CD4-positive, alpha-beta T cell treated with Interleukin-6 at 100 ng/mL for 8 hours (primary cell): ENCODE results near the gene IGFN1.
A peak's percentile ranks its signal among the peaks of the same experiment; 100 is the strongest.
"Not testable (repeated sequence)": the region's sequence is repeated elsewhere in the genome, so short reads cannot be mapped to it uniquely, and the experiment has no call there.

ENCODE experiments used
- DNase-seq: peaks from one replicate; pipeline ENCODE4 v3.0.0-alpha.2; 2020; ENCODE audit warnings: mixed read lengths, low spot score

Gene IGFN1

DNA sequence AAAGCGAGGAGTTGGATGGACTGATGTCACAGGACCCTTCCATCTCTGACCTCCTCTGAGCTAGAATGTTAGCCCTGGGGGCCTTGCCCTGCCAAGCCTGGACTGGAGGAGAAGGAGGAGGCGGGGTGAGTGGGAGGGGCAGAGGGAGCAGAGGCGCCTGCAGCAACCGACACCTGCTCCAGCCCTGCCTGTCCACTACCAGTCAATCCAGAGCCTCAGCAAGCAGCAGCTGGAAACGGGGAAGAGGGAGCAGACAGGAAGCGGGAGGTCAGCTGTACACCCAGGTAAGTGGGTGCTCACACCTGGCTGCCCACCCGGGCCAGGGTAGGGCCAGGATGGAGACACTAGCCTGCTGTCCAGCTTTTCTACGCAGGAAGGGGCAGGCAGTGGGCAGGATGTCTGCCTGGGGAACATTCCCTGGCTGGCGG is at the start of gene IGFN1:
Gene IGFN1, plus strand, starts transcription at position 201 of the 428 bp plus-strand sequence. CDS start 2,470 bp downstream, outside the sequence.
- DNase-seq, result no peak

DNA sequence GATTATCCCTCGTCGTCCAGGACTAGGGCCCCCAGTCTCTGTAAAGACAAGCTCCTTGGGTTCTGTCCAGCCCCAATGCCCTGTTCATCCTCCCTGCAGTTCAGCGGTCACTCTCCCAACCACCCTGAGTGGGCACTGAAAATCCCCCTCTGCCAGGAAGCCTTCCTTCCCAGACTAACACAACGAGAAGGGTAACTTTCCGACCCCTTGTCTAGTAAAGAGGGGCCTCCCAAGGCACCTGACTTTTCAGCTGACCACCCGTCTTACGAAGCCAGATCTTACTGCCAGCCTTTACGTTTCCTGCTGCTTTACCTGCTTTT is 49.7 kb upstream of the IGFN1 start:
- DNase-seq, result no peak

DNA sequence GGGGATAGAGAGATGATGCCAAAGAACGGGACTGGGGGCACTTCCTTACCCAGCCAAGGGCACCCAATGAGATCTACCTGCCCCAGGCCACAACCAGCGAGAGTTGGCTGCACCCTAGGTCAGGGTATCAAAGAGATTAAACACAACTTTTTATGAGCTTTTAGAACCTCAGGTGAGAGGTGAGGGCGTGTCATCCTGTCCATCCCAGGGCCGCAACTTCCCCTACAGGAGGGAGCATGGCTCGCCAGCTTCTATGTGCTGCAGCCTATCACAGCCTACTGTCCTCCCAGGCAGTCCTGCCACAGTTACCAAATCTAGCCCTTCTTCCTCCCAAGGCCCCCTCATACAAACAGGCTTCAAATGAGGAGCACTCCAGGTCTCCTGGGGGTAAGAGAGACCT is 49.2 kb upstream of the IGFN1 start:
- no peak for DNase-seq

DNA sequence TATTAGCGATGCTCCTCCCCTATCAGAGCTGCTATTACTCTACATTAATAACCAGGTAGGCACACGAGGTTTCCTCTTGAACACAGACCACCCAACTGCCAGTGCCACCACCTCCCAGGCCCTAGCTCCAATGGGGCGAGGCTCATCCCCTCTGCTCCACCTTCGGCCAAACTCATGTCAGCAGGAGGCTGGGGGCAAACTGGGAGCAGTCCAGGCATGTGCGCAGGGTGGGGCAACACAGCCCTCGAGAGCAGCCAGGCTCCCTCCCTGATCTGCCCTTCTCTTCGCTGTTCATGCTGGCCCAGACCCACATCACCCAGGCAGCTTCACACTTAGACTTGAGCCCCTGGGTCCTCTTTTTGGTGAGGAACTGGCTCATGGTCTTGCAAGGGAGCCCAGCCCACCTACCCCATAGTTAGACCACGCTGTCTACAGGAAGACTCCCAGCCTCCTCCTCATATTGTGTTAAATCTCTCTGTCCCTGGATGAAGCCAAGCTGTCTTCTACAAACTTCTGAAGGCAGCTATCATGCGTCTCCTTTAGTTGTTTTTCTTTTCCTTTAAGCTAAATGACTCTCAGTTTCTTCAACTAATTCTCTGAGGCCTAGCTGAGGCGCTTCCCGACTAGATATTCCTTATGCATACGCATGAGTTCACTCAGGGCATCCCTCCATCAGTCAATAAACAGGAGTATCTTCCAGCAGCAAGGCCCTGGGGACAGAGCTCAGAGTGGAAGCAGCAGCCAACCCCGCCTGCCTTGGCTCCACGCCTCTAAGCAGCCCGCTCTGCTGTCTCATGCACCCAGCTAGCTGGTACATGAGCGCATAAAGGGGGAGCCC is 48.4 kb upstream of the IGFN1 start:
- no peak for DNase-seq

DNA sequence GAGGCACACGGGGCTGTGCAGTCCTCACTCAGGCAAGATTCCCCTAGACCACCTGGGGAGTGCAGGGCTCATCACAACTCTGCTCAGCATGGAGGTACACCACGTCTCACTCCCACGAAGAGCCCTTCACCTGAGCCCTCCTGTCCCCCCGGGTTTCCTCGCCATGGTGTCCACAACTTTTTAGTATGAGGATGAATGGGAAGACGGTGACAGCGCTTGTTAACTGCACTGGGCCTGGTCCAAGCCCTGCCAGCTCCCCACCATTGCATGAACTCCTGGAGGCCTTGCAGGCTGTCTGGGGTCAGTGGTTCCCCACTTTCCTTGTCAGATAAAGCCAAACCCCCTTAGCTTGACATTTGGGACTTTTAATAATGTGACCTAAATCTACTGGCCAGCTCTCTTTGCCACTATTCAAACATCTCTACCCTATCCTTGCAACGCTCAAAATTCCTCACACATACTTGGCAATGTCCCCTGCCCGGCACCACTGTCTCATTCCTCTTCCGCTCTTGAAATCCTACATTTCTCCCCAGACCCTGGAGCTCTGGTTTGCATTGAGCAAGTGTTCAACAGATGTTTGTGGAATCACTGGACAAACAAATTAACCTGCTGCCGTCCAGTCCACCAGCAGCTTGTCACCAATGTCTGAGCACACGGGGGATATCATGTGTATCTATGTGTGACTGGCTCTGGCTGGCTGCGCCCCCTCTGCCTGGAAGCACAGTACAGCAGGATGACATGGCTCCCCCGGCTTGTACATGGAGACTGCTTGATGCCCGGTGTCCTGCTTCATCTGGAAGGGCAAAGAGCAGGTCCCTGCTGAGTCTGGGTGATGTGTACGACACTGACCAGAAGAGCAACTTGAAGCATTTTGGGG is 47.5 kb upstream of the IGFN1 start:
- no peak for DNase-seq

DNA sequence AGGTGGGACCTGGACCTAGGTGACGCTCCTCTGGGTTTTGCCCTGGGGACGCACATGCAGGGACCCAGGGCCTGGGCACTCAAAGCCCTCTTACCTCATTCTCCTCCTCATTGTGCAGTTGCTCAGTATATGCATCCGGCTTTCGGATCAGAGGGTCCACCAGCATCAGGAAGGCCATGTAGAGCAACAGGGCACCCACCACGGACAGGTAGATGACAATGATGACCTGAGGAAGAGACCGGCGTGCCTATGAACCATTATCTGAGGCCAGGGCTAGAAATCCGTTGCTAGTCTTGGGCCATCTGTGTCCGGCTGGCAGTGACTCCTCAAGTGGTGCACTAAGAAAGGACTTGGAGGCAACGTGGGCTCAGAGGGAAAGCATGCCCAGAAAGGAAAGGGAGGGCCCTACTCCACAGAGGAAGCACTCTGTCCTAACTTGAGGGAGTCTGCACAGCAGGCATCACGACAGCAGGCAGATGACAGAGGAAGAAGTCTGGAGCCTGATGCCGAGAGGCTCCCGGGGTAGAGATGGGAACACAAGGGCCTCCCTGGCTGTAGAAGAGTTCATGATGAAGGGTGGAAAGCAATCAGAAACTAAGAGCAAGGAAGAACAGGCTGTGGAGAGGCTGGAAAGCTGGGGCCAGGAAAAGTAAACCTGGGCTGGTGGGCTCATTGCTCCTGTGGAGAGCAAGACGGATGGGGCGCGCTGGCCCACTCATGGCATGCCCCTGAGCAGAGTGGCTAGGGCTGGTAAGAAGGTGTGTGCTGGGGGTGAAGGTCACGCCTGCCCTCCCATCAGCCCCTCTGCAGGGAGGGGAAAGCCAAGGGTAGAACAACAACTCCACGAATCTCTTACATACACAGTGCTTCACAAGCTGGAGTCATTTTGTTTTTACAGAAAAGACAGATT is 46.6 kb upstream of the IGFN1 start:
- DNase-seq, result no peak

DNA sequence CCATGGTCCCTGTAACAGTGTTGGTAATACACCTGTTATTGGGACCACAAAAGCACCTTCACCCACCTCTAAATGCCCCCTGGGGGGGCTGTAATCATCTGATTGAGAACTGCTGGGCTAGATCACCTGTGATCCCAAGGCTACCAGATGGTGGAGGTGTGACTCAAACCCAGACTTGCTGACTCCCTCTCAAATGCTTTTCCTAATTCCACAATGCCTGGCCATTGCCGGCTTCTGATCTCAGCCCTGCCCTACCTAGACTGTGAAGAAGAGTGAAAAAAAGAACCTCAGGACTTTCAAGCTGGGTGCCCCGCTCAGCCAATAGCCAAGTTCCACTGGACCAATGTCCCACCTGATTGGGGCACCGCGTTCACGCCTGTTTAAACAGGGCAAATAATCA is 45.9 kb upstream of the IGFN1 start:
- no peak for DNase-seq

DNA sequence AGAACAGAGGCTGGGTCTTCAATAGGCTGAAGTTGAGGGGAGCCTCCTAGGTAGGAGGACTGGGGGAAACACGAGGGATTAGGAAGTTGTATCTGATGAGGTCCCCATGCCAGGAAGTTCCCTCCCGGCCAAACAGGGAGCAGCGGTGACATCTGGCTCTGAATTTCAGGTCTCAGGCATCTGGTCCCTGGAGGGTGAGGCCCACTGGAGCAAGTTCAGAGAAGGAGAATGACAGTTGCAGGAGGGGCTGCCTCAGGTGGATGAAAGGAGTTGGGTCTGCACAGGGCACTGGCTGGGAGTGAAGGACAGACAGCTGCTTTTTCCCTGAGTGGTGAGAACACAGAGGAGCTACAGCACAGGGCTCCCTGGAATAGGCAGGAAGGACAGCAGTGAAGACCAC is 45.5 kb upstream of the IGFN1 start:
- DNase-seq, result no peak

DNA sequence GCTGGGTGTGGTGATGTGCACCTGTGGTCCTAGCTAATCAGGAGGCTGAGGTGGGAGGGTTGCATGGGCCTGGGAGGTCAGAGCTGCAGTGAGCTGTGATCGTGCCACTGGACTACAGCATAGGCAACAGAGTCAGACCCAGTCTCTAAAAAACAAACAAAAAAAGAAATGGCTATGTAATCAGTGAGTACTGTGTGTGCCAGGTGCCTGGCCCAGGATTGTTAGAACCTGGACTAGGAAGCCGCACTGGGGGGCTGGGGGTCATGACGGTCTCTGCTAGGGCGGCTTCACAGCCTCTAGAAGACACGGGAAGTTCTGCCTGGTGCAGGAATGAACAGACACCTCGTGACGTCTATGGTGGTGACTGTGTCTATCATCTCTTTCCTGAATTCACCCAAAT is 44.8 kb upstream of the IGFN1 start:
- DNase-seq, result no peak

DNA sequence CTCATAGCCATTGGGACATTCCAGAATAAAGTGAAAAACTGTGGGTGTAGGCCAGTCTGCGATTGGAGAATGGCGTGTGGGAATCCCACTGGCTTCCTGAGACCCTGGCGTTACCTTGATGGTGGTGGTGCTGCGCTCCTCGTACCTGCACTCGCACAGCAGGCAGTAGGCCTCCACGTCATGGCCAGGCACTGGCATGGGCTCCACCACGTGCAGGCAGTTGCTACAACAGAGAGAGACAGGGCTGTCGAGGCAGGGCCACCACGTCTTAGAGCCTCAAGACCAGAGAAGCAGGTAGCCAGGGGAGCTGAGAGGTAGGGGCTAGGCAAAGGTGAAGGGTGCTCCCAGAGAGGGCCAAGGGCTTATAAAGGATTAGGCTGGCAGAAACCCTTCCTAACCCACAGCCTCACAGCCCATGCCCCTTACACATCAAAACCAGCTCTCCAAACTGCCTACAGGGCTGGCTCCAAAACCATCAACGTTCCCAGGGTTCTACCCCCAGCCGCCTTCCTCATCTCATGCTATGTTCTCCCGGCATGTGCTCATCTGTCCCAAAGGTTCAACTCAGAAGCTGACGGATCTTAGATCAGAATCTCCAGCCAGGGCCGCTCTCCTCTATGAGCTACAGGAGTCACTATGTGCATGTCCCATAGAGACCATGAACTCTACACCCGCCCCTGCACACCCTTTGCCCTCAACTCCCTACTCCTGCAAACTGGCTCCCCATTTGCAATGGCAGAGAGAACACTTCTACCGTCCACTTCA is 43.8 kb upstream of the IGFN1 start:
- DNase-seq, result no peak

DNA sequence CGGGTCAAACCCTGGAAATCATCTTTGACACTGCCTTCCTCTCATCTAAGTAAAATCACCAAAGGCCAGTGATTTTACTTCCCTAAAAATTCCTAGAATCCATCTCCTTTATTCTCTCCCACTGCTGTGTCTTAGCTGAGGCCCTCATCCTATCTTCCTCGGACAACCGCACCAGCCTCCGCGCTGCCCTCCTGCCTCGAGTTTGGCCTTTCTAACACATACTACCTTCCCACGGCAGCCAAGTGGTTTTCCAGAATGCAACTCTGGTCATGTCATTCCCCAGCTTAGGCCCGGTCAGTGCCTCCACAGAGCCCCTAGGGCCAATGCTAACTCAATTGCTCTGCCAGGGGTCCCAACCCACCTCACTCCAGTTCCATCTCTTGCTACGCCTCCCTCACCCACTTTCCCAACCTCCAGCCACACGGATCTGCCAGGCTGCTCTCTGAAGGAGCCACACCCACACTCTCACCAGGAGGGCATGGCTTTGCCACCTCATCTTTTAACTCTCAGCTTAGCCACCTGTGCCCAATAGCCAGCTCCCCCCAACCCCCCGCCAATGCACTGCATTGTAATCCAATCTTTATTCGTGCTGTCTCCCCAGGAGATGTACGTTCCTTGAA is 43.1 kb upstream of the IGFN1 start:
- no peak for DNase-seq

DNA sequence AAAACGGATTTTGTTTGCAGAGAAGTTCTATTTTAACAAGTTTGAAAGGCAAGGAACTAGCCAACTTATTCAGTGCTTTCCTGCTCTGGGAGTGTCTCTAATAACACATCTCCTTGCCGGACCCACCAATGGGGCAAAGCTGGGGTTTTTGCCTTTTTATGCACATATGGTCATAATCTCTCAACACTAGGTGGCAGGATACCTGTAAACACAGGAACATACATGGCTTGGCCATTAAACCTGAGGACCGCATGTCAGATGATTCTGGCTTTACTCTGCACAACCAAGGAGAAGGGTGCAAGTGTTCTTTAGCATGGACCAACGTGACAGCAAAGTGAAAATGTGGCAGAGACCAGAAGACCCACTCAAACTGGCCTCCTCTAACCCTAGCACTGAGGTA is 41.2 kb upstream of the IGFN1 start:
- no peak for DNase-seq

DNA sequence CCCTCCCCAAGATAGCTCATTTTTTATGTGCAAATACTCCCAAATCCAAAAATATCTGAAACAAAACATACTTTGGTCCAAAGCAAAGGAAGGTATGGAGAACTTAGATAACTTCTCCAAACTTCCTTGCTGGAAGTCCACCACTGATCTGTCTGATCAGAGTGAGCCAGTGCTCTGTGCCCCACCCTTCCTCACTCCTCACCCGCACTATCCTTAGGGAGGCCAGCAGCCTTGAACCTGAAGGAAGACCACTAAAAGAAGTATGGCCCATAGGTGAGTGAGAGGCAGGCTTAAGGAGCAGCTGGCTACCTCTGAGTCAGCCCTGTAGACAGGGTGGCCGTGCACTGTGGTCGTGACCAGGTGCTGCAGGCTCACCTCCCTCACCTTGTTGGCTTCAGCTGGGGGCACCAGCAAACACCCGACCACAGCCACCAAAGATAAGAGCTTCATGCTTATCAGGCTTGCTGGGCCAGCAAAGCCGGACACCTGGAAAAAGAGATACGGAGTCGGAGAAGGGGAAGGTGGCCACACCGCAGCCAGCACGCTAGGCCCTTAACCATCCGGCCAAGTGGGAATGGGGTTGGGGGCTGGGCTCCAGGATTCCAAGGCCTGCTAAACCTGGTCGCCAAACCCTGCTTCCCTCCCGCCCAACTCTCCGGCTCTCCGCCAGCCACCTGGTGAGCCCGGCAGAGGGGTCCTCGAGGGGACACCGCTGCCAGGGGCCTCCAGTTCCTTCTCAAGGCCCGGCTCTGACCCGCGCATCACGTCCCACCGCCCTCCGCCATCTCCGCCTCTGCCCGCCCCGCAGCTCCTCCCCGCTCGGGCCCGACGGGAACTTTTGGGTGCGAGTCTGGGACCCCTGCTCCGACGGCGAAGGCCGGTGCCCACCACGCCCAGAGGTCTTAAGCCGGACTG is 36.9 kb upstream of the IGFN1 start:
- no peak for DNase-seq

DNA sequence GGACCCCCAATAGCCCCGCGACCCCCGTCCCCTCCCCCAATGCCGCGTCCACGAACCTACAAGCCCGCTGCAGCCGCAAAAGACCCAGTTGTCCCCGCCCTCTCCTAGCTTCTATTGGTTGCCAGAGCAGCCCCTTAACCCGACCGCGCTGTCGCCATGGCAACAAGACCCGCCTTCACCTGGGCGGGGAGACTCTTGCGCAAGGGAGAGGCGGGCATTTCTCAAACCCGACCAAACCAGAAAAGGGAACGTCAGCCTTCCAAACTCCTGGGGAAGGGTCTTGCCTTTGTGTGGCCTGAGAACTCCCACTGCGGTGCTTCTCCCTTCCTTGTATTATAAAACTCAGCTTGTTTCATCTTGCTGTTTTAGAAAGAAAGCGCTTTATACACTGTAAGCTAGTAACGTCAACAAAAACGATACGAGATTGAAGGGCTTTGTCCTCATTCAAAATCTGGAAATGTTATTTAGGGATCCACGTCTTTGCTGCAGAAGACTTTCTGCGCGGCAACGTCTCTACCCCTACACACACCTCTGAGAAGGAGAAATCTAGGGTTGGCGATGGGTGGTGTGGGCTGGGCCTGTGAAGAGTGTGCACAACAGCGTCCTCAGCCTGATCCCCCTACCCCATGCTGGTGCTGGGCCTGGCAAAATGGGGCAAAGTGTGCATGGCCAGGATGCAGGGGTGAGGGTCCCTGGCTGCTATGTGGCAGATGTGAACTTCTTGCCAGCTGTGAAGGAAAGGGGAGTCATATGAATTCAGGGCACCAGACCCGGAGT is 36.0 kb upstream of the IGFN1 start, which contains the start of gene TMEM9:
Gene TMEM9, minus strand, starts transcription at position 86 of the 777 bp plus-strand sequence. CDS start 551 bp downstream, outside the sequence.
- peak; percentile 97 for DNase-seq

DNA sequence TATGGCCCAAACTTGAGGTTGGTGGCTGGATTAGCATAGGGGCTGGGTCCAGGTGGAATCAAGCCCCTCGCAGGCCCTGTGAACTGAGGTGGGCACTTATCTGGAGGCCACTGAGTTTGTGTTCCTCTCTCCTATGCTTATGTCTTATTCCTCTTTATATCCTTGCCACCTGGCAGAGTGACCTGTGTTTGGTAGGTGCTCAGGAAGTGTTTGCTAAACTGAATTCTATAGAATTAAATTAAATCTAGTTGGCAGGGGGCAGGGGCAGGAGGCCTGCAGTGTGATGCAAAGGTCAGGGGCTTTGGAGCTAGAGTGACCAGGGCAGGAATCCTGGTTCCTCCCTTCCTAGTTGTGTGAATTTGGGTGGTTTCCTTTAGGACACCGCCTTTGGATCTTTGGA is 35.3 kb upstream of the IGFN1 start:
- DNase-seq, result no peak

DNA sequence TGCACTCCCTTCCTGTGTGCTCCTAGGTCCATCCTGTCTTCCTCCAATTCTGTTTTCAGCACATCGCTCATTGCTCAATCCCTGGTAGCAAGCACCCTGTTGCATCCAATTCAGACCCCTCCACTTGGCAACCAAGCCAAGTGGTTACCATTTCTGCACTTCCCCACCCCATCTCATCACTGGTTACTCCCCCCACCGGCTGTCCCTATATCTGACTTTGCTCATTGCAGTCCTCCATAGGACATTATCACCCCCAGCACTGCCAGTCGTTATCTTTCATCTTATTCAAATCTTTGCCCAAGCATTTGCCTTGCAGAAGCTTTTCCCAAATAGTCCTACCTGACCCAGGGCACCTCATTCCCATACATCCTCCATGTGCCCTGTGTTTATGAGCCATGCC is 34.3 kb upstream of the IGFN1 start:
- DNase-seq, result no peak

DNA sequence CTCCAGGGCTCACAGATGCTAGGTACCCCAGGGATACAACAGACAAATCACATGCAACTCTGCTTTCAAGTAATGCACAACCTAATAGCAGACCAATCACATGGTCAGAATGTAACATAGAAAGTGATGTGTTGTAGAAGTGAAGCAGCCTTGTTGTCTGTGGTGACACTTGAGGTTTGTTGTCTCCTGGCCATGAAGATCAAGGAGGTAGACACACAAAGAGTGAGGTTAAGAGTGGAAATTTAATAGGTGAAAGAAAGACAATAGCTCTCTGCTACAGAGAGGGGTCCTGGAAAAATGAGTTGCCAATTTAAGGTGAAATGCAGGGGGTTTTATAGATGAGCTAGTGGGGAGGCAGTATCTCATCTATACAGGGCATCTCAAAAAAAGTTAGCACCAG is 33.8 kb upstream of the IGFN1 start:
- no peak for DNase-seq

DNA sequence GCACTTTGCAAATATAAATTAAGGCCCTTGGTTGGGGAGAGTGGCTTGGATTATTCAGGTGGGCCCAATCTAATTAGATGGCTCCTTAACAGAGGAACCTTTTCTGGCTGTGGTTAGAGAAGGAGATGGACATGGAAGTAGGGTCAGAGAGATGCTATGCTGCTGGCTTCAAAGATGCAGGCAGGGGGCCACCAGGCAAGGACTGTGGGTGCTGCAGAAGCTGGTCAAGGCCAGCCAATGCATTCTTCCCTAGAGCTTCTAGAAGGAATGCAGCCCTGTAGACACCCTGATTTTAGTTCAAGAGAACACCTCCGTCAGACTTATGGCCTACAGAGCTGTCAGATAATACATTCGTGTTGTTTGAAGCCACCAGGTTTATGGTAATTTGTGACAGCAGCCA is 32.7 kb upstream of the IGFN1 start:
- DNase-seq, result no peak

DNA sequence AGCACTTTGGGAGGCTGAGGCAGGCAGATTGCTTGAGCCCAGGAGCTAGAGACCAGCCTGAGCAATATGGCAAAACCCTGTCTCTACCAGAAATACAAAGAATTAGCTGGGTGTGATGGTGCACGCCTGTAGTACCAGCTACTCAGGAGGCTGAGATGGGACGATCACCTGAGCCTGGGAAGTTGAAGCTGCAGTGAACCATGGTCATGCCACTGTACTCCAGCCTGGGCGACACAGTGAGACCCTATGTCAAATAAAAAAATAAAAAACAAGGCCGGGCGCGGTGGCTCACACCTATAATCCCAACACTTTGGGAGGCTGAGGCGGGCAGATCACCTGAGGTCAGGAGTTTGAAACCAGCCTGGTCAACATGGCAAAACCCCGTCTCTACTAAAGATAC is 27.6 kb upstream of the IGFN1 start:
- not testable (repeated sequence) for DNase-seq
